Thyroid gland (tissue), 4 donors: ENCODE measurements around the gene LAMP1.

Source experiments
- CTCF ChIP-seq, 6 experiments: fragments of 200-600 bp in 3 of 6; fragments of 450-650 bp in 3 of 6; sonication (generic) in 3 of 6; IDR thresholded peaks; one replicate each; pipeline ENCODE4 v1.5.1; 2016 to 2019; ENCODE audit warnings: antibody characterized with exemption in 6 of 6, mild to moderate bottlenecking in 2 of 6, inconsistent platforms in 1 of 6, moderate library complexity in 1 of 6
- POLR2A ChIP-seq, 2 donors: fragments of 450-650 bp; IDR thresholded peaks; one replicate each; pipeline ENCODE4 v1.6.1; 2017; ENCODE audit warnings: antibody characterized with exemption in 2 of 2, mild to moderate bottlenecking in 2 of 2, moderate library complexity in 1 of 2

GRCh38 chr13:113305208-113305607, 8.2 kb downstream of the LAMP1 start:
- TF ChIP-seq CTCF (IDR thresholded peaks at IDR 0.05) (no peak), POLR2A (IDR thresholded peaks at IDR 0.05) (no peak)
